Neuronal stem cell (in vitro differentiated cells): ENCODE measurements around the gene TBATA.

ENCODE experiments used
- DNase-seq: peaks from one replicate; pipeline ENCODE4 v3.0.0-alpha.2; 2013; ENCODE audit warnings: low spot score
- H2AFZ ChIP-seq: one replicate; pipeline ENCODE4 v1.6.1; 2013; ENCODE audit warnings: mild to moderate bottlenecking, low read length, inconsistent platforms
- H2AK5ac ChIP-seq: 2 replicates; pipeline ENCODE4 v1.6.1; 2013; ENCODE audit warnings: low read depth, mild to moderate bottlenecking, inconsistent platforms, low read length, moderate library complexity, mixed read lengths
- H2BK120ac ChIP-seq: 2 replicates; pipeline ENCODE4 v1.6.1; 2013; ENCODE audit warnings: low read depth, mild to moderate bottlenecking, inconsistent platforms, low read length, moderate library complexity, mixed read lengths
- H2BK12ac ChIP-seq: one replicate; pipeline ENCODE4 v1.6.1; 2013; ENCODE audit warnings: low read length, inconsistent platforms
- H2BK15ac ChIP-seq: 2 replicates; pipeline ENCODE4 v1.6.1; 2013; ENCODE audit warnings: mild to moderate bottlenecking, low read length, inconsistent platforms, mixed read lengths
- H2BK5ac ChIP-seq: one replicate; pipeline ENCODE4 v1.6.1; 2013; ENCODE audit warnings: inconsistent platforms, mild to moderate bottlenecking, low read length, moderate library complexity
- H3K14ac ChIP-seq: one replicate; pipeline ENCODE4 v1.6.1; 2013; ENCODE audit warnings: low read length, inconsistent platforms
- H3K18ac ChIP-seq: 2 replicates; pipeline ENCODE4 v1.6.1; 2013; ENCODE audit warnings: low read length, inconsistent platforms
- H3K23ac ChIP-seq: 2 replicates; pipeline ENCODE4 v1.6.1; 2013; ENCODE audit warnings: low read depth, mild to moderate bottlenecking, mixed read lengths, low read length, inconsistent platforms; ENCODE audit not compliant: poor library complexity
- H3K27ac ChIP-seq: replicated peaks from 3 replicates; pipeline ENCODE4 v1.5.1; 2013; ENCODE audit warnings: low read length, inconsistent platforms
- H3K27me3 ChIP-seq, 3 experiments: 2 replicates each; pipeline ENCODE4 v1.6.1; 2013; ENCODE audit warnings: low read length in 3 of 3, mild to moderate bottlenecking in 2 of 3, inconsistent platforms in 1 of 3, low read depth in 1 of 3, mixed read lengths in 1 of 3, moderate library complexity in 1 of 3; ENCODE audit not compliant: control insufficient read depth in 3 of 3, insufficient read depth in 3 of 3
- H3K36me3 ChIP-seq, 2 donors: replicated peaks in 1 of 2; 2 replicates each; pipeline ENCODE4 v1.6.1; 2013; ENCODE audit warnings: low read length in 2 of 2; ENCODE audit not compliant: control insufficient read depth in 2 of 2, insufficient read depth in 2 of 2
- H3K4ac ChIP-seq: 2 replicates; pipeline ENCODE4 v1.6.1; 2013; ENCODE audit warnings: inconsistent platforms, mild to moderate bottlenecking, low read length, moderate library complexity
- H3K4me1 ChIP-seq, 2 donors: 1 replicate in 1 of 2; 2 replicates in 1 of 2; pipeline ENCODE4 v1.6.1; 2013; ENCODE audit warnings: low read length in 2 of 2, low read depth in 1 of 2; ENCODE audit not compliant: control insufficient read depth in 2 of 2, insufficient read depth in 1 of 2
- H3K4me2 ChIP-seq: one replicate; pipeline ENCODE4 v1.6.1; 2013; ENCODE audit warnings: mild to moderate bottlenecking, low read length, inconsistent platforms; ENCODE audit not compliant: insufficient read depth, poor library complexity, severe bottlenecking
- H3K4me3 ChIP-seq, 2 donors: 2 replicates each; pipeline ENCODE4 v1.5.1; 2013; ENCODE audit warnings: low read length in 2 of 2, mild to moderate bottlenecking in 2 of 2, inconsistent platforms in 1 of 2, moderate library complexity in 1 of 2
- H3K79me1 ChIP-seq: one replicate; pipeline ENCODE4 v1.6.1; 2013; ENCODE audit warnings: low read depth, mild to moderate bottlenecking, inconsistent platforms, low read length, moderate library complexity
- H3K9ac ChIP-seq: one replicate; pipeline ENCODE4 v1.6.1; 2013; ENCODE audit warnings: mild to moderate bottlenecking, low read depth, low read length, inconsistent platforms; ENCODE audit not compliant: poor library complexity
- H3K9me3 ChIP-seq, 2 donors: replicated peaks in 1 of 2; 2 replicates each; pipeline versions ENCODE3 to v1.6.1; 2013; ENCODE audit warnings: low read length in 2 of 2, mild to moderate bottlenecking in 2 of 2, inconsistent platforms in 1 of 2, low read depth in 1 of 2, mixed read lengths in 1 of 2, moderate library complexity in 1 of 2; ENCODE audit not compliant: control insufficient read depth in 2 of 2, insufficient read depth in 1 of 2
- H4K8ac ChIP-seq: one replicate; pipeline ENCODE4 v1.6.1; 2013; ENCODE audit warnings: low read depth, mild to moderate bottlenecking, inconsistent platforms, low read length, moderate library complexity
- H4K91ac ChIP-seq: one replicate; pipeline ENCODE4 v1.6.1; 2013; ENCODE audit warnings: low read length, low read depth, mild to moderate bottlenecking, inconsistent platforms; ENCODE audit not compliant: poor library complexity
- WGBS, 2 donors: extraction: QIAGEN DNeasy Blood & Tissue Kit; methylation state at CpG; one replicate each; pipeline ENCODE4 v1.1.7; 2013; ENCODE audit warnings: missing lambda C conversion rate in 2 of 2, mixed read lengths in 1 of 2; ENCODE audit not compliant: insufficient read length in 2 of 2, insufficient replicate concordance in 1 of 2; ENCODE audit errors: extremely low coverage in 2 of 2; 5-methylcytosine and 5-hydroxymethylcytosine counted together

TBATA gene

DNA sequence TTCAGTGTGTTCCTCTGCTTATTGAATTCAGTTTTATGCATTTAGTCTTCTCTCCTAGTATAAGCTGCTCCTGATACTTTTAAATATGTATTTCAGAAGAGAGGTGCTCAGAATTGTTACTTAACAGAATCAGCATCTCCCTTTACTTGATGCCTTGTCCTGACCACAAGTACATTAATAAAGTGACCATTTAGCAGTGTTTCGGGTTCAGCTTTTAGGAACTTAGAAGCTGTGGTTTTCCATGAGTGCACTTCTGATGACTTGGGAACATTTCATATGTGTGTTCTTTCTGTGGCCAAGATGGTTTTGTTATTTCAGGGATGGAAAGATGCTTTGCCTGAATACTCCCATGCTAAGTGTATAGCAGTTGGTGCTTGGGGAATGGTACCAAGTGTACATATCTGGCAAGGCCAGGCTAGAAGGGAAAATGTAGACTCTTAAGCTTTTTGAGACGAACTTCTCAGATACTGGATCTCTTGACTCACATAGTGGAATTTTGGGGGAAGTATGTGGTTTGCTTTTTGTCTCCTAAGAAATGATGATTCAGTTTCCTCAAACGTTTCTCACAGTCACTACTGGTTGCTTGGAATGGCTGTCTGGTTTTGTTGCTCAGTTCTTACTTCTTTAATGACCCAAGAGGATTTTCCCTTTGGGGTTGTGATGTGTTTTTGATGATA is 47.8 kb upstream of the TBATA start:
- no CpG with 5 or more reads among the region's 3 CpGs for WGBS, 2 donors
- H3K23ac ChIP-seq: no peak overlapping the region
- H2AK5ac ChIP-seq: no peak overlapping the region
- H2AFZ ChIP-seq: no peak overlapping the region
- H4K91ac ChIP-seq: no peak overlapping the region
- H3K27ac ChIP-seq: no peak overlapping the region
- no peak overlapping the region for H3K9ac ChIP-seq
- peaks cover 0 to 6% of the 10 kb centered on the region in 2 donors for H3K9me3 ChIP-seq
- peaks cover 2 to 53% of the 10 kb centered on the region in 2 donors for H3K36me3 ChIP-seq
- H4K8ac ChIP-seq: no peak overlapping the region
- H2BK12ac ChIP-seq: no peak overlapping the region
- no peak overlapping the region for H2BK120ac ChIP-seq
- H3K4me2 ChIP-seq: no peak overlapping the region
- no peak for DNase-seq
- H3K4me1 ChIP-seq: no peaks in the 10 kb centered on the region
- H3K27me3 ChIP-seq: no peaks in the 10 kb centered on the region
- no peak overlapping the region for H2BK5ac ChIP-seq
- H3K18ac ChIP-seq: no peak overlapping the region
- no peak overlapping the region for H3K4me3 ChIP-seq
- H3K4ac ChIP-seq: no peak overlapping the region
- H3K79me1 ChIP-seq: no peaks in the 10 kb centered on the region
- H3K14ac ChIP-seq: no peak overlapping the region
- no peak overlapping the region for H2BK15ac ChIP-seq

DNA sequence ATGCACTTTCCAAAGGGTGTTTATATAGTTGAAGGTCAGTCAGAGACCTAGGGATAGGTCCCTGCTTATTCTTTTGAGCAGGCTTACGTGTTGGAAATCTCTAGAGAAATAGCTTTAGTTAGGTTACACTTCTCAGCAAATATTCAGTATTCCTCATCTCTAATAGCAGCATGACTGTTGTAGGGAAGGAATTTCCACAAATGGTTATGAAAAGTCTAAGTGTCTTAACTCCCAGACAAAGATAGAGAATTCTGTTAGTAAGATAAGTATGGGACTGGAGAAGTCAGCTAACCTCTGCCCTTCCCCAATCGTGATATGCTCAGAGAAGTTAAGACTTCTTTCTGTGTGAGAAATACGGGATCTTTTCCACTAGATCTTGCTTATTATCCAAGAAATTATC is 47.0 kb upstream of the TBATA start:
- WGBS, 2 donors: no CpG with 5 or more reads among the region's 3 CpGs
- Histone ChIP-seq H2BK120ac (no peak overlapping the region), H4K91ac (no peak overlapping the region), H3K79me1 (no peaks in the 10 kb centered on the region), H3K36me3 (peaks cover 2 to 53% of the 10 kb centered on the region in 2 donors), H3K9ac (no peak overlapping the region), H3K14ac (no peak overlapping the region), H3K27ac (no peak overlapping the region), H3K4me2 (no peak overlapping the region), H2AFZ (no peak overlapping the region), H3K18ac (no peak overlapping the region), H3K23ac (no peak overlapping the region), H3K4me1 (no peaks in the 10 kb centered on the region), H3K4ac (no peak overlapping the region), H3K9me3 (no peaks in the 10 kb centered on the region), H2BK5ac (no peak overlapping the region), H3K4me3 (no peak overlapping the region), H2AK5ac (no peak overlapping the region), H4K8ac (no peak overlapping the region), H2BK12ac (no peak overlapping the region), H2BK15ac (no peak overlapping the region), H3K27me3 (no peaks in the 10 kb centered on the region)
- no peak for DNase-seq

DNA sequence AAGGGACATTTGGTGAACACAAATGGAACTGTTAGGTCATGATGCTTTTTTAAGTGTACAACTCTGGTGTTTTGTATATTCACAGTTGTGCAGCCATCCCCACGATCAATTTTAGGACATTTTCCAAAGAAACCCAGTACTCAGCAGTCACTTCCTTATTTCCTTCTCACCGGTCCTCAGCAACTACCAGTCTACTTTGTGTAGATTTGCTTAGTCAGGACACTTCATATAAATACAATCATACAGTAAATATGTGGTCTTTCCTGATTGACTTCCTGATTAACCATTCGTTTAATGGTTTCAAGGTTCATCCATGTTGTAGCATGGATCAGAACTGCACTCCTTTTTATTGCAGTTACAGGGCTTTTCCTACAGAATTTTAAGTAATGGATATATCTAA is 45.0 kb upstream of the TBATA start:
- H3K4me2 ChIP-seq: no peak overlapping the region
- WGBS, 2 donors: no CpG with 5 or more reads among the region's 3 CpGs

DNA sequence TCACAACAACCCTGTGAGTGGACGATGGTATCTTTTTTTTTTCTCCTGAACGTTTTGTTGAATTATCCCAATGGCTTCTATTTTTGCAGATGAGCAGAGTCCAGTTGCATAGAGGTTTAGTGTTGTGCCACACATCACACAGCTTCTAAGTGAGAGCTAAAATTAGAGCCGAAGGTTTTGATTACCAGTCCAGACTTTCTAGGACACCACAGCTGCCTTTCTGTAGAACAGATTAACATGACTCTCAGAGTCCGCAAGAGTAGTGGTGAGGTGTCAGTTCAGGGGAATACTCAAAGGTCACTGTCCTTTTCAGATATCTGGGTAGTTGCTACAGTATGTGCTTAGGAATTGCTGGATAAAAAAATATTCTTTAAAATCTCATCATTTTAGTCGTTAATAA is 44.4 kb upstream of the TBATA start:
- Histone ChIP-seq H3K9me3 (no peaks in the 10 kb centered on the region), H2BK15ac (no peak overlapping the region), H2BK12ac (no peak overlapping the region), H2BK120ac (no peak overlapping the region), H2BK5ac (no peak overlapping the region), H3K4me1 (no peaks in the 10 kb centered on the region), H3K9ac (no peak overlapping the region), H3K23ac (no peak overlapping the region), H3K4ac (no peak overlapping the region), H3K18ac (no peak overlapping the region), H4K91ac (no peak overlapping the region), H3K14ac (no peak overlapping the region), H2AK5ac (no peak overlapping the region), H3K79me1 (no peaks in the 10 kb centered on the region), H3K27me3 (no peaks in the 10 kb centered on the region), H2AFZ (no peak overlapping the region), H4K8ac (no peak overlapping the region), H3K4me2 (no peak overlapping the region), H3K36me3 (peaks cover 2 to 62% of the 10 kb centered on the region in 2 donors), H3K4me3 (no peak overlapping the region), H3K27ac (no peak overlapping the region)
- no CpG with 5 or more reads among the region's 5 CpGs for WGBS, 2 donors
- DNase-seq: no peak

More for the DNA sequence above, 45.0 kb upstream of the TBATA start:
- H2AFZ ChIP-seq: no peak overlapping the region
- no peak overlapping the region for H3K14ac ChIP-seq
- H2BK5ac ChIP-seq: no peak overlapping the region
- no peaks in the 10 kb centered on the region for H3K79me1 ChIP-seq
- H3K4me1 ChIP-seq: no peaks in the 10 kb centered on the region
- no peak overlapping the region for H2BK12ac ChIP-seq
- peaks cover 2 to 63% of the 10 kb centered on the region in 2 donors for H3K36me3 ChIP-seq
- no peak overlapping the region for H2AK5ac ChIP-seq
- H3K27me3 ChIP-seq: no peaks in the 10 kb centered on the region
- H3K18ac ChIP-seq: no peak overlapping the region
- H3K4ac ChIP-seq: no peak overlapping the region
- H3K23ac ChIP-seq: no peak overlapping the region
- H2BK15ac ChIP-seq: no peak overlapping the region
- H2BK120ac ChIP-seq: no peak overlapping the region
- no peak overlapping the region for H3K27ac ChIP-seq
- DNase-seq: no peak
- H3K9ac ChIP-seq: no peak overlapping the region
- no peaks in the 10 kb centered on the region for H3K9me3 ChIP-seq
- no peak overlapping the region for H4K8ac ChIP-seq
- H3K4me3 ChIP-seq: no peak overlapping the region
- H4K91ac ChIP-seq: no peak overlapping the region
